Colonic mucosa (tissue), 4 donors: ENCODE measurements around the gene BRD9. TPM values are rescaled to one million over a fixed set of nuclear protein-coding genes. Genes with fewer than 3 reads are reported as not detected.
"Not testable (repeated sequence)": the region's sequence is repeated elsewhere in the genome, so short reads cannot be mapped to it uniquely, and the experiment has no call there.

Source experiments
- DNase-seq: peaks from one replicate; pipeline ENCODE4 v3.0.0-alpha.2; 2020
- H3K27ac ChIP-seq: fragments of 200-600 bp; one replicate; pipeline ENCODE4 v1.8.0; 2021
- H3K27me3 ChIP-seq: fragments of 200-600 bp; one replicate; pipeline ENCODE4 v1.8.0; 2021
- H3K36me3 ChIP-seq: fragments of 200-600 bp; one replicate; pipeline ENCODE4 v1.8.0; 2021
- H3K4me1 ChIP-seq: fragments of 200-600 bp; one replicate; pipeline ENCODE4 v1.8.0; 2021; ENCODE audit warnings: mild to moderate bottlenecking
- H3K4me3 ChIP-seq: fragments of 200-600 bp; one replicate; pipeline ENCODE4 v1.8.0; 2021
- H3K9ac ChIP-seq, 2 donors: one replicate each; pipeline ENCODE4 v1.7.0; 2013; ENCODE audit warnings: control low read depth in 2 of 2, low read depth in 2 of 2, low read length in 2 of 2
- H3K9me3 ChIP-seq: fragments of 200-600 bp; one replicate; pipeline ENCODE4 v1.8.0; 2021
- intact Hi-C: fragments of 100-400 bp; cut with DNase I; formaldehyde crosslinking; loops from one replicate; pipeline ENCODE4 v1.14.1; 2022
- total RNA-seq, 2 donors: library from RNA; stranded (reverse); fragmentation: NEBNext Ultra II Directional in 1 of 2; extraction: Animal tissue kit (Norgen Biotek cat#: 25700) in 1 of 2; gene quantifications; one replicate each; pipeline ENCODE4 v1.2.1, GENCODE V29; 2021
- TF ChIP-seq, protein P1 (sequence below): fragments of 200-600 bp; IDR thresholded peaks from one replicate; pipeline ENCODE4 v1.8.0; 2022; ENCODE audit warnings: antibody characterized with exemption, mild to moderate bottlenecking
- donor health status: healthy.
- donor health status: DM: no; HTN: no; CAD: no.
- donor health status: DM: no; HTN: no; CAD: no.

The BRD9 gene
- 10 to 100 TPM; 22.3 to 41.8 TPM for total RNA-seq

DNA sequence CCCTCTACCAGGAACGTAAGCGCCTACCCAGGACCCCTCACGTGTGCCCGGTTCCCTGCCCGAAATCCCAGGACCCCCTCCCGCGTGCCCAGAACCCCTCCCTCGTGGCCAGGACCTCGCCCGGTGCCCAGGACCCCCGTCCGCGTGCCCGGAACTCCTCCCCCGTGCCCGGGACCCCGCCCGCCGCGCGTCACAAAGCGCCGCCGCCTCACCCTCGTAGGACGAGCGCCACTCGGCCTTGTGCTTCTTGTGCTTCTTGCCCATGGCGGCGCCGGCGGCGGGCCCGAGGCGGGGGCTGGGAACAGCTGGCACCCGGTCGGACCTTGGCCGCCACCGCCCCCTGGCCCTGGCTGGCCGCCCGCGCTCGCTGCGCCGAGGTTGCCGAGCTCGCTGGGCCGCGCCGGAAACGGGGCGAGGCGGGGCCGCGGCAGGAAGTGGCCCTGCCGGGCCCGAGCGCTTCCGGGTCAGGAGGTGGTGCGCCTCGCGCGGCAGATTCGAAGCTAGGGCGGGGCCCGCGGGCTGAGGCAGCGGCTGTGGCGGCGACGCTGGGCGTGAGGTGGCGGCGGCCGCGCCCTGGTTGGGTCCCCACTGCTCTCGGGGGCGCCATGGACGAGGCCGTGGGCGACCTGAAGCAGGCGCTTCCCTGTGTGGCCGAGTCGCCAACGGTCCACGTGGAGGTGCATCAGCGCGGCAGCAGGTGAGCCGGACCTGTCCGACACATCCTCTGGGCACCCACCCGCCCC is at the start of gene BRD9, which contains the start of gene TRIP13:
TSS of gene BRD9 (minus strand) at position 408 of the 743 bp plus-strand sequence. CDS start at position 264, 144 bp downstream.
TSS of gene TRIP13 (plus strand) at position 491 of the 743 bp plus-strand sequence. CDS start at position 606, 115 bp downstream.
- peak; percentile 87 for DNase-seq
- Histone ChIP-seq H3K9ac (peak within 1 kb of the TSS; percentile 84 to 90), H3K27ac (peak within 1 kb of the TSS; percentile 80), H3K27me3 (no peaks in the 10 kb centered on the region), H3K4me1 (peaks cover 4% of the 10 kb centered on the region), H3K4me3 (peak within 1 kb of the TSS; percentile 89), H3K36me3 (peaks cover 7% of the 10 kb centered on the region), H3K9me3 (no peaks in the 10 kb centered on the region)
- intact Hi-C loops, result loop anchor here (5.0 kb wide), 1 partner anchor 445 kb away; no protein-coding TSS in a partner anchor
- TF ChIP-seq, protein P1, sequence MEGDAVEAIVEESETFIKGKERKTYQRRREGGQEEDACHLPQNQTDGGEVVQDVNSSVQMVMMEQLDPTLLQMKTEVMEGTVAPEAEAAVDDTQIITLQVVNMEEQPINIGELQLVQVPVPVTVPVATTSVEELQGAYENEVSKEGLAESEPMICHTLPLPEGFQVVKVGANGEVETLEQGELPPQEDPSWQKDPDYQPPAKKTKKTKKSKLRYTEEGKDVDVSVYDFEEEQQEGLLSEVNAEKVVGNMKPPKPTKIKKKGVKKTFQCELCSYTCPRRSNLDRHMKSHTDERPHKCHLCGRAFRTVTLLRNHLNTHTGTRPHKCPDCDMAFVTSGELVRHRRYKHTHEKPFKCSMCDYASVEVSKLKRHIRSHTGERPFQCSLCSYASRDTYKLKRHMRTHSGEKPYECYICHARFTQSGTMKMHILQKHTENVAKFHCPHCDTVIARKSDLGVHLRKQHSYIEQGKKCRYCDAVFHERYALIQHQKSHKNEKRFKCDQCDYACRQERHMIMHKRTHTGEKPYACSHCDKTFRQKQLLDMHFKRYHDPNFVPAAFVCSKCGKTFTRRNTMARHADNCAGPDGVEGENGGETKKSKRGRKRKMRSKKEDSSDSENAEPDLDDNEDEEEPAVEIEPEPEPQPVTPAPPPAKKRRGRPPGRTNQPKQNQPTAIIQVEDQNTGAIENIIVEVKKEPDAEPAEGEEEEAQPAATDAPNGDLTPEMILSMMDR, result no peak

DNA sequence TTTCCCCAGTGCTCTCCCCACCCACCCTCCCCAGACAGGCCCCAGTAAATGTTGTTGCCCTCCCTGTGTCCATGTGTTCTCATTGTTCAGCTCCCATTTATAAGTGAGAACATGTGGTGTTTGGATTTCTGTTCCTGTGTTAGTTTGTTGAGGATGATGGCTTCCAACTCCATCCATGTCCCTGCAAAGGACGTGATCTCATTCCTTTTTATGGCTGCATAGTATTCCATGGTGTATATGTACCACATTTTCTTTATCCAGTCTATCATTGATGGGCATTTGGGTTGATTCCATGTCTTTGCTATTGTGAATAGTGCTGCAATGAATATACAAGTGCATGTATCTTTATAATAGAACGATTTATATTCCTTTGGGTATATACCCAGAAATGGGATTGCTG is 48.1 kb upstream of the BRD9 start:
- intact Hi-C loops, H3K27ac ChIP-seq, H3K27me3 ChIP-seq, H3K9me3 ChIP-seq, H3K4me3 ChIP-seq, H3K36me3 ChIP-seq, H3K9ac ChIP-seq, H3K4me1 ChIP-seq, DNase-seq: not testable (repeated sequence)

DNA sequence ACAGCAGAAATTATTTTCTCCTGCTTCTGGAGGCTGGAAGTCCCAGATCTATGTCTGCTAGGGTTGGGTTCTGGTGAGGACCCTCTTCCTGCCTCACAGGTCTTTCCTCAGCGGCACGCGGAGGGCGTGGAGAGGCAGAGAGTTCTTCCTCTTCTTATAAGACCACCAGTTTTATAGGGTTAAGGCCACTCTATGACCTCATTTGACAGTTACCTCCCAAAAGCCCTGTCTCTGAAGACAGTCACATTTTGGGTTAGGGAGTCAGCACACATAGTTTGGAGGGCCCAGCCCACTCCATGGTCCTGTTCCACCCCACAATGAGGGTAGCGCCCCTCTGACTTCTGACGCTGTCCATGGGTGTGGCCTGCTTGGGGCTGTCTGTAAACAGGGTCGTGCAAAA is 46.8 kb upstream of the BRD9 start:
- intact Hi-C loops, result no loop called here

DNA sequence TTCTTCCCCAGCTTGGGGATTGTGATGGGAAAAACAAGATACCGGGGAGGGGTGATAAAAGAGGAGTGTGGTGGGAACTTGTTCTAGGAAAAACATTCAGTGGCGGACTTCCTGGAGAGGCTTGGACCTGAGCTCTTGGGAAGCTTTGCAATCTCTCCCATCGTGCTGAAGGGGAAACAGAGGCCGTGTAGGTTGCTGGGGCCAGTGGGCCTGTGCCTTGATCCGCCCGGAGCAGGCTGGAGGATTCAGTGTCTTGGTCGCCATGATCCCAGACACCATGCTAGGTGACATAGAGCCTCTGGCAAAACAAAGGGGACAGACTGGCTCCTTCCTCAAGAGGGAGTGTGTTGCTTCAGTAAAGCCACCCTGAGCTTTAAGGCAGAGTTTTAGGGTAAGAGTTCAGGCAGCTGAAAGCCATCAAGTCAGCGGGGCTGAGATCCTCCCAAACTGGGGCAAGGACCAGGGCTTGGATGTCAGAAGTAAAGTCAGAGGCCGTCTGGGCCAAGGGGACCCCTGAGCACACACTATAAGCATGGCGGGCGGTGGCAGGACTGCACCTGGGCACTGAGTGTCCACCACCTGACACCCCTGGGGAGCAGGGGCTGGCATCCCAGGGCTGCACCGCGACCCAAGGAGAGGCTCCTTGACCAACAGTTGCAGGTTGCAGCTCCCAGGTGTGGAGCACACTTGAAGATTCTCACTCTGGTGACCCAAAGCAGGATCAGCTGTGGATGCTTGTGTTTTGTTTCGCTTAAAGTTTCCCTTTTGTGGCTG is 44.7 kb upstream of the BRD9 start:
- H3K9me3 ChIP-seq, result no peaks in the 10 kb centered on the region
- intact Hi-C loops, result no loop called here
- H3K27me3 ChIP-seq, result no peaks in the 10 kb centered on the region
- H3K27ac ChIP-seq, result no peak overlapping the region
- TF ChIP-seq, protein P1, result no peak
- H3K36me3 ChIP-seq, result no peaks in the 10 kb centered on the region
- H3K4me3 ChIP-seq, result no peak overlapping the region
- no peak overlapping the region for H3K9ac ChIP-seq
- no peak for DNase-seq
- no peaks in the 10 kb centered on the region for H3K4me1 ChIP-seq

More for the DNA sequence above, 46.8 kb upstream of the BRD9 start:
- H3K9ac ChIP-seq, result no peak overlapping the region
- H3K36me3 ChIP-seq, result no peaks in the 10 kb centered on the region
- TF ChIP-seq, protein P1, result no peak
- H3K4me3 ChIP-seq, result no peak overlapping the region
- H3K27ac ChIP-seq, result no peak overlapping the region
- H3K9me3 ChIP-seq, result no peaks in the 10 kb centered on the region
- DNase-seq, result no peak
- H3K27me3 ChIP-seq, result no peaks in the 10 kb centered on the region
- H3K4me1 ChIP-seq, result no peaks in the 10 kb centered on the region

DNA sequence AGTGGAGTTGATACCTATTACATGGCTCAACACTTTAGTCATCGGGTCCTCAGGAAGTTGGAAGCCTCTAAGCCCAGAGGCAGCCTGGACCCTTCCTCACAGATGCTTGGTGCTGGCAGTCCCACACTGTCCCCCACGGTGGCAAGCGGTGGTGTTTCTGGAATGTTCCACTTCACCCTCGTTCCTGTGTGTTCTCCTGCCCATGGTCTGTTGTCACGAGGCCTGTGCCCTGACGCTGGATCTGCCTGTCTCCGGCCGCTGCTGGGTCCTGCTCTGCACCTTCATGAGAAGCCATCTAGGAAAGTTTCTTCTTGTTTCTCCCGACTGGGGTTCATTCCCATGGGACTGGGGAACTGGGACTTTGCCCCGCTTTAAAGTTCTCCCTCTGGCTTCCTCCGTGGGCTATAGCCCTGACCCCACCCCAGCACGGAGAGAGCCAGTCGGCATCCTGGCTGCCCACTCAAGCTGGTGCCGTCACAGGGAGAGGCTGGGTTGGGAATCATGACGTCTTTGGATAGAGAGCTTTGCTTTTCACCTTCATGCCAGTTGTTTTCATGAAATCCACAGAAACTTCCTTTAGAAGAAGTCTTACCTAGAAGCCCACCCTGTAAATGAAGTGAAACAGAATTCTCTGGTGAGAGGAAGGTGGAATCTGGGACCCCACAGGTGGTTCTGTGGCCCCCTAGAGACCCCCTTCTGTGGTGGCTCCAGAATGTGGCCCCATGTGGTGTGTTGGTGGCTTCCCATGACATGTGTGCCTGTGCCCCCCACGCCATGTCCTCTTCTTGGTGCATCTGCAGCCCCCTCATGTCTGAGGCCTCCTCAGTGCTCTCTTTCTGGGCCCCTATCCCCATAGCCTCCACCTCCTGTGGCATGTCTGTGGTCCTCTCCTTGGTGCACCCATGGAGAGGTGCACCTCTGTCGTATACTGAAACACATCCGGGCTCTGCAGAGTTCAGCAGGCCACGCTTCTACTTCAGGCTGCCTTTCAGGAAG is 43.8 kb upstream of the BRD9 start:
- Histone ChIP-seq H3K27me3 (no peaks in the 10 kb centered on the region), H3K36me3 (no peaks in the 10 kb centered on the region), H3K4me1 (no peaks in the 10 kb centered on the region), H3K9me3 (no peaks in the 10 kb centered on the region), H3K9ac (no peak overlapping the region), H3K4me3 (no peak overlapping the region), H3K27ac (no peak overlapping the region)
- intact Hi-C loops, result no loop called here
- TF ChIP-seq, protein P1, result no peak
- DNase-seq, result no peak
